NCI-H2081 (cell line): Measurements from ENCODE around the gene NFKBIB.
"Not testable (repeated sequence)": the region's sequence is repeated elsewhere in the genome, so short reads cannot be mapped to it uniquely, and the experiment has no call there.

Source experiments
- DNase-seq, 2 experiments: peaks; one replicate each; lab custom pipeline; 2025; lab: John Stamatoyannopoulos, UW

NFKBIB gene, protein sequence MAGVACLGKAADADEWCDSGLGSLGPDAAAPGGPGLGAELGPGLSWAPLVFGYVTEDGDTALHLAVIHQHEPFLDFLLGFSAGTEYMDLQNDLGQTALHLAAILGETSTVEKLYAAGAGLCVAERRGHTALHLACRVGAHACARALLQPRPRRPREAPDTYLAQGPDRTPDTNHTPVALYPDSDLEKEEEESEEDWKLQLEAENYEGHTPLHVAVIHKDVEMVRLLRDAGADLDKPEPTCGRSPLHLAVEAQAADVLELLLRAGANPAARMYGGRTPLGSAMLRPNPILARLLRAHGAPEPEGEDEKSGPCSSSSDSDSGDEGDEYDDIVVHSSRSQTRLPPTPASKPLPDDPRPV

DNA sequence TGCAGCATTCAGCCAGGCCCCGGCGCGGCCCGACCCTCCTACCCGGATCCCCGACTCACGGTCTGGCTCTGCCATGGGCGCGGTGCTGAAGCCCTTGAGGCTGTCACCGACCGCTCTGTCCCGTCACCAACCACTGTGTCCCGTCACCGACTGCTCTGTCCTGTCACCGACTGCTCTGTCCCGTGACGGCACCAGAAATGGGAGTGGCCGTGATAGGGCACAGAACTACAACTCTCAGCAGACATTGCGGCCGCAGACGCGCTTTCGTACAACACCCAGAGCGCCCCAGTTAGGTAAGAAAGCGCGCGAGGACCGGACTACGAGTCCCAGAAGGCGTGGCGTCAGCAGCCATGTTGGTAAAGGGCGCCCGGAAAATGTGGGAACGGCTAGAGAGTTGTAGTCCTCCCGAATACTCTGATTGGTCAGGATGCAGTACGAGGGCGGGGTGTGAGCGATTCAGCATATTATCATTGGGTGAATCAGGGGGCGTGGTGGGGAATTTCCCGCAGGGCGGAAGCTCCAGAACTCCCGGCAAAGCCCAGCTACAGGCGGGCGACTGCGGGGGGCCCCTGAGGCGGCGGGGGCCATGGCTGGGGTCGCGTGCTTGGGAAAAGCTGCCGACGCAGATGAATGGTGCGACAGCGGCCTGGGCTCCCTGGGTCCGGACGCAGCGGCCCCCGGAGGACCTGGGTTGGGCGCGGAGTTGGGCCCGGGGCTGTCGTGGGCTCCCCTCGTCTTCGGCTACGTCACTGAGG is at the start of gene NFKBIB, which contains the start of gene SIRT2:
Gene NFKBIB (plus strand): TSS at position 523 of the 755 bp plus-strand sequence. CDS start 64 bp downstream, at position 587.
Gene SIRT2 (minus strand): TSS at position 172 of the 755 bp plus-strand sequence. CDS start 97 bp downstream, at position 75.
- peak; percentile 99 for DNase-seq

DNA sequence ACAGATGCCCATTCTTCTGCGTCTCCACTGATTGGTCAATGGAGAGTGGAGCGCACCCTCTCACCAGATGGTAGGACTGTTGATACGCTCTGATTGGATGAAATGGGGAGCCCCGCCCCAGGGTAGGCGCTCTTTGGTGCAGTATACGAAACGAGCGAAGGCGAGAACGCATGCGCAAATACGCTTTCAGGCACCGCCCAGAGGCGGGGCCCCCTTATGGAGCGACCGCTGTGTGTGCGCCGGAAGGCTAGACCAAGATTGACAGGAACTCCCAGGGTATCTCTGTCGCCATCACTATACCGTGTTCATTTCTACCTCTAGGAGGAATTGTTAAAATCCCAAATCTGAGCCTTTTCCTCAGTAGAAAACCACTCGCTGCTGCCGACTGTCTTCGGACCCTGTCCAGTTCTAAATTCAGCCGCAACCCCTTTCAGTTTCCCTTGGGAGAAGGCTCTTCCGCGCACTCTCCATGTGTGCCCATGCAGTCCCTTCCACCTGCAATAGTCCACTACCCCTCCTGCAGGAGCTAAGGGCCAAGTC is 49.3 kb upstream of the NFKBIB start:
- no peak for DNase-seq

DNA sequence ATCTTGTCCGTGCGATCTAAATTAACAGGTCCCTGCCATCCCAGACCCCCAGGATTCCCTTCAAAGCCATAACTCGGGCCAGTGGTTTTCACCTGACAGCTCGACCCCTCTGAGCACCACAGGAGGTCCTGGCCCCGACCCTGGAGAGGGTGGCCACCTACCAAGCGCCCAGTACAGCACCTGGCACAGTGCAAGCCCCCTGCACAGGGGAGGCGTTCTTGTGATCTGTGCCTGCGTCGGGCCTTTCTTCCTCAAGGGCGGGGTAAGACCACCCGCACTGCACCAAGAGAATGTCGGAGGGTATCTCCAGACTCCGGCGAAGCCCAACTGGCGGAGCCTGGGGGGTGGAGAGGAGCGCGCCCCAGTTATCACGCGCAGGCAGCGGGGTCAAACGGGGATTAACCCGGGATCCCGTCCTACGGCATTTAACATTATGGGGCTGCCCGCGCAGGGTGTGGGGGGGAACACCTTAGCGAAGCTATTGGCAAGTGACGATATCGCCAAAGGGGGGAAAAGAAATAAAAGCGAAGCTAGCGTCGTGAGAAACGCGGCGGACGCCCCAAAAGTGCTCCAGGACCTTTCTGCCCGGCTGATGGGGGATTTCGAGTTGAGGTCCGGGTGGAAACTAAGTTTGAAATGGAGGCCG is 48.7 kb upstream of the NFKBIB start:
- peak in 1 of 2 experiments; percentile 38 for DNase-seq

- DNase-seq = peak; percentile 86 to 89
These were observed 48.0 kb upstream of the NFKBIB start for GRCh38 chr19:38851622-38852230.

GRCh38 chr19:38852231-38853044 is 47.3 kb upstream of the NFKBIB start:
- no peak for DNase-seq

GRCh38 chr19:38853214-38853613 is 46.6 kb upstream of the NFKBIB start:
- no peak for DNase-seq

- DNase-seq = not testable (repeated sequence)
These were observed 44.8 kb upstream of the NFKBIB start for GRCh38 chr19:38854961-38855360.

DNA sequence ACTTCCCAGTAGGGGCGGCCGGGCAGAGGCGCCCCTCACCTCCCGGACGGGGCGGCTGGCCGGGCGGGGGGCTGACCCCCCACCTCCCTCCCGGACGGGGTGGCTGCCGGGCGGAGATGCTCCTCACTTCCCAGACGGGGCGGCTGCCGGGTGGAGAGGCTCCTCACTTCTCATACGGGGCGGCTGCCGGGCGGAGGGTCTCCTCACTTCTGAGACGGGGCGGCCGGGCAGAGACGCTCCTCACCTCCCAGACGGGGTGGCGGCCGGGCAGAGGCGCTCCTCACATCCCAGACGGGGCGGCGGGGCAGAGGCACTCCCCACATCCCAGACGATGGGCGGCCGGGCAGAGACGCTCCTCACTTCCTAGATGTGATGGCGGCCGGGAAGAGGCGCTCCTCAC is 44.0 kb upstream of the NFKBIB start:
- not testable (repeated sequence) for DNase-seq

- DNase-seq = no peak
These were observed 43.0 kb upstream of the NFKBIB start for GRCh38 chr19:38856813-38857212.

DNA sequence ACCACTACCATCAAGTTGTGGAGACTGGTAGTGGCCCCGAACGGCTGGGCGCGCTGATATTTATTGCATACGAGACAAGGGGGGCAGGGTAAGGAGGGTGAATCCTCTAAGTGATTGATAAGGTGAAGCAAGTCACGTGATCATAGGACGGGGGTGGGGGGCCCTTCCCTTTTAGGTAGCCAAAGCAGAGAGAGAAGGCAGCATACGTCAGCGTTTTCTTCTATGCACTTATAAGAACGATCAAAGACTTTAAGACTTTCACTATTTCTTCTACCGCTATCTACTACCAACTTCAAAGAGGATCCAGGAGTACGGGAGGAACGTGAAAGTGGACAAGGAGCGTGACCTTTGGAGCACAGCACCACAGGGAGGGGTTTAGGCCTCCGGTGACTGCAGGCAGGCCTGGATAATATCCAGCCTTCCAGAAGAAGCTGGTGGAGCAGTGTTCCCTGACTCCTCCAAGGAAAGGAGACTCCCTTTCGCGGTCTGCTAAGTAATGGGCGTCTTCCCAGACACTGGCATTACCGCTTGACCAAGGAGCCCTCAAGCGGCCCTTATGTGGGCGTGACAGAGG is 40.1 kb upstream of the NFKBIB start:
- not testable (repeated sequence) for DNase-seq

GRCh38 chr19:38861368-38861767 is 38.4 kb upstream of the NFKBIB start:
- DNase-seq = no peak

GRCh38 chr19:38862321-38863059 is 37.3 kb upstream of the NFKBIB start:
- DNase-seq = peak in 1 of 2 experiments; percentile 83

- no peak for DNase-seq
These were observed 32.5 kb upstream of the NFKBIB start for GRCh38 chr19:38867171-38867780.

GRCh38 chr19:38868551-38868950 is 31.2 kb upstream of the NFKBIB start:
- DNase-seq = no peak

DNA sequence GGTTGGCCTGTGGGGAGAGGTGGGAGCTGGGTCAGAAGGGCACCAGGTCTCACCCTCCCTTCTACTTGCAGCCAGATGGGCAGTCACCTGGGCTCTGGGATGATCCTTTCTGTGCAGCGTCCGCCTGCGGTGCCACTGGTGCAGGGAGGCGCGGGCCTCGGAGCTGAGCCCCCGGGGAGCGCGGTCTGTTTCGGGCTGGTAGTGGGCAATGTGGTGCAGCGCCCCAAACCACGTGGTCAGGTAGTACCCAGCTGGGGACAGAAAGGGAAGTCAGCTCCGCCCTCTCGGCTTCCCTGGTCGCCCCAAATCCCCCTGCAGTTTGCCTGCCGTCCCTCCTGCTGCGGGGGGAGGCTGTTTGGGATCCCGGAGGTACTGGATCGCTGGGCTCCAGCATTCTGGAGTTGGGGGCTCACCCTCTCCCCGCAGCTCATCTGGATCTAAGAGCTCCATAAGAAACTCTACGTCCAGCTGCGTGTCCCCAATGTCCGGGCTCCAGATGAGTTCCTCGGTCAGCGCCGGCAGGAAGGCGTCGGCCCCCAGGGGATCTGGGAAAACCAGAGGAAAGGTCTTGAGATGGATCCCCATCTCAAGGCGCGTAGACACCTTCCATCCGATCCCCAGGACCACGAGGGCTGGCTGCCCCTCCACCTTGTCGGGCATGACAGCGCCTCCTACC is 30.5 kb upstream of the NFKBIB start:
- DNase-seq = peak; percentile 12 to 44

- DNase-seq = peak; percentile 76 to 85
These were observed 29.7 kb upstream of the NFKBIB start for GRCh38 chr19:38869836-38870607.

GRCh38 chr19:38870612-38871011 is 29.2 kb upstream of the NFKBIB start:
- no peak for DNase-seq

DNA sequence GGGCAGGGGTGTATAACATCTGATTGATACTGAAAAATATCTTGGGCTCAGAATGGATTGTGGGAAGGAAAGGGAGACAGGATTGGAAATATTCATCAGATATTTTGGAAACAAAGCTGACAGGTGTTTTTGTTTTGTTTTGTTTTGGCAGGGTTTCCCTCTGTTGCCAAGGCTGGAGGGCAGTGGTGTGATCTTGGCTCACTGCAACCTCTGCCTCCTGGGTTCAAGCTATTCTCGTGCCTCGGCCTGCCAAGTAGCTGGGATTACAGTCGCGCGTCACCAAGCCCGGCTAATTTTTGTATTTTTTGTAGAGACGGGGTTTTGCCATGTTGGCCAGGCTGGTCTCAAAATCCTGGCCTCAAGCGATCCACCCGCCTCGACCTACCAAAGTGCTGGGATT is 26.4 kb upstream of the NFKBIB start:
- DNase-seq = not testable (repeated sequence)
